Parathyroid adenoma (tissue), 2 donors: ENCODE data around the gene GRIK2.

ENCODE experiments used
- H2AFZ ChIP-seq: fragments of 300-600 bp; sonication (generic); one replicate; pipeline ENCODE4 v1.7.0; 2017; ENCODE audit warnings: antibody characterized with exemption, mild to moderate bottlenecking
- H3K27ac ChIP-seq: fragments of 300-600 bp; sonication (generic); one replicate; pipeline ENCODE4 v1.7.0; 2017
- H3K27me3 ChIP-seq: fragments of 300-600 bp; sonication (generic); one replicate; pipeline ENCODE4 v1.7.0; 2017; ENCODE audit warnings: low read length; ENCODE audit not compliant: control insufficient read depth, insufficient read depth
- H3K36me3 ChIP-seq: fragments of 300-600 bp; sonication (generic); one replicate; pipeline ENCODE4 v1.7.0; 2017; ENCODE audit warnings: low read length; ENCODE audit not compliant: control insufficient read depth, insufficient read depth
- H3K4me1 ChIP-seq: fragments of 300-600 bp; sonication (generic); one replicate; pipeline ENCODE4 v1.7.0; 2017; ENCODE audit warnings: control low read depth
- H3K4me2 ChIP-seq: fragments of 300-600 bp; sonication (generic); one replicate; pipeline ENCODE4 v1.7.0; 2017; ENCODE audit warnings: low read length
- H3K4me3 ChIP-seq: fragments of 300-600 bp; sonication (generic); one replicate; pipeline ENCODE4 v1.7.0; 2017; ENCODE audit warnings: low read depth, low read length
- H3K79me2 ChIP-seq: fragments of 300-600 bp; sonication (generic); one replicate; pipeline ENCODE4 v1.7.0; 2017; ENCODE audit warnings: control low read depth
- H3K9ac ChIP-seq: fragments of 300-600 bp; sonication (generic); one replicate; pipeline ENCODE4 v1.7.0; 2017; ENCODE audit warnings: mild to moderate bottlenecking
- H3K9me3 ChIP-seq: fragments of 300-600 bp; sonication (generic); one replicate; pipeline ENCODE4 v1.7.0; 2017; ENCODE audit warnings: low read length; ENCODE audit not compliant: control insufficient read depth
- TF ChIP-seq, protein P1 (sequence below): fragments of 300-600 bp; sonication (generic); IDR thresholded peaks from one replicate; pipeline ENCODE4 v1.7.0; 2017; ENCODE audit warnings: antibody characterized with exemption, mild to moderate bottlenecking
- donor health status: primary hyperparathyroidism.

GRIK2 gene

DNA sequence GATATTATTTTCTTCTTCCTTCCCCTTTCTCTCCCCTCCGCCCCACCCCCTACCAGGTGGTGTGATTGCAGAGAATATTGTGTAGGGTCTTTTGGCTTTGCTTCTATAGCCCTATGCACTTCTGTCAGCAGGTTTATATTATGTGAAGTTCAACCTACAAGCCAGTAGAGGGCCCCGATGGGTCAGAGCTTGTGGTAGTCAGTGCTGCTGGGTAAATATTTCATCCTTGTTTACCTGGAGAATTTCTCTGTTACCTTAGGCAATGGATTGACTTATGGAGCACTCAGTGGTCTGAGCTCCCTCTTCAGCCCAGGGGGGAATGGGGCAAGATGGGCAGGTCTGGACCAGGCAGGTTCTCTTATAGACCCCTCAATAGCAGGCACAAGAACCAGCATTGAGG is 720.9 kb downstream of the GRIK2 start:
- H3K36me3 ChIP-seq = no peaks in the 10 kb centered on the region
- H3K9ac ChIP-seq = no peak overlapping the region
- no peak overlapping the region for H3K27ac ChIP-seq
- no peaks in the 10 kb centered on the region for H3K27me3 ChIP-seq
- TF ChIP-seq, protein P1, sequence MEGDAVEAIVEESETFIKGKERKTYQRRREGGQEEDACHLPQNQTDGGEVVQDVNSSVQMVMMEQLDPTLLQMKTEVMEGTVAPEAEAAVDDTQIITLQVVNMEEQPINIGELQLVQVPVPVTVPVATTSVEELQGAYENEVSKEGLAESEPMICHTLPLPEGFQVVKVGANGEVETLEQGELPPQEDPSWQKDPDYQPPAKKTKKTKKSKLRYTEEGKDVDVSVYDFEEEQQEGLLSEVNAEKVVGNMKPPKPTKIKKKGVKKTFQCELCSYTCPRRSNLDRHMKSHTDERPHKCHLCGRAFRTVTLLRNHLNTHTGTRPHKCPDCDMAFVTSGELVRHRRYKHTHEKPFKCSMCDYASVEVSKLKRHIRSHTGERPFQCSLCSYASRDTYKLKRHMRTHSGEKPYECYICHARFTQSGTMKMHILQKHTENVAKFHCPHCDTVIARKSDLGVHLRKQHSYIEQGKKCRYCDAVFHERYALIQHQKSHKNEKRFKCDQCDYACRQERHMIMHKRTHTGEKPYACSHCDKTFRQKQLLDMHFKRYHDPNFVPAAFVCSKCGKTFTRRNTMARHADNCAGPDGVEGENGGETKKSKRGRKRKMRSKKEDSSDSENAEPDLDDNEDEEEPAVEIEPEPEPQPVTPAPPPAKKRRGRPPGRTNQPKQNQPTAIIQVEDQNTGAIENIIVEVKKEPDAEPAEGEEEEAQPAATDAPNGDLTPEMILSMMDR = no peak
- no peak overlapping the region for H3K4me3 ChIP-seq
- H2AFZ ChIP-seq = no peak overlapping the region
- H3K79me2 ChIP-seq = no peaks in the 10 kb centered on the region
- H3K9me3 ChIP-seq = no peaks in the 10 kb centered on the region
- H3K4me1 ChIP-seq = no peaks in the 10 kb centered on the region
- H3K4me2 ChIP-seq = no peak overlapping the region

DNA sequence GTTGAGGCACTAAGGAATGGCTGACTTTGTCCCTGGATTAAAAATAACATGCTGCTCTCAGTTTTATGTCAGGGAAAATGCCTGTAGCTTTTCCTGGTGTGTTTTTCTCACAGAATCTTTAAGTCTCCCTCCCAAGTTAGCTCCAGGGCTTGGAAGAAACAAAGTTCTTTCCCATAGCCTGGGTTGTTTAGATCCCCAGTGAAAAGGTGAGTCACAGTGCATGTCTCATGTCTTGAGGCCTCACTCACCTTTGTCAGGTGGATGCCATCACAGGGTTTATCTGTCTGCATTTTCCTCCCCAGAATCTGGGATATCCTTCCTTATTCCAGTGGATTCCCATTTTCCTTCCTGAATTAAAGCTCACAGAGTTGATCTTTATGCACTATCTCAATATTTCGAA is 722.4 kb downstream of the GRIK2 start:
- H3K4me1 ChIP-seq = no peaks in the 10 kb centered on the region
- no peaks in the 10 kb centered on the region for H3K27me3 ChIP-seq
- H3K9me3 ChIP-seq = no peaks in the 10 kb centered on the region
- no peak overlapping the region for H3K27ac ChIP-seq
- H3K9ac ChIP-seq = no peak overlapping the region
- H3K79me2 ChIP-seq = no peaks in the 10 kb centered on the region
- TF ChIP-seq, protein P1 = no peak
- no peak overlapping the region for H2AFZ ChIP-seq
- no peak overlapping the region for H3K4me2 ChIP-seq
- H3K4me3 ChIP-seq = no peak overlapping the region
- no peaks in the 10 kb centered on the region for H3K36me3 ChIP-seq

DNA sequence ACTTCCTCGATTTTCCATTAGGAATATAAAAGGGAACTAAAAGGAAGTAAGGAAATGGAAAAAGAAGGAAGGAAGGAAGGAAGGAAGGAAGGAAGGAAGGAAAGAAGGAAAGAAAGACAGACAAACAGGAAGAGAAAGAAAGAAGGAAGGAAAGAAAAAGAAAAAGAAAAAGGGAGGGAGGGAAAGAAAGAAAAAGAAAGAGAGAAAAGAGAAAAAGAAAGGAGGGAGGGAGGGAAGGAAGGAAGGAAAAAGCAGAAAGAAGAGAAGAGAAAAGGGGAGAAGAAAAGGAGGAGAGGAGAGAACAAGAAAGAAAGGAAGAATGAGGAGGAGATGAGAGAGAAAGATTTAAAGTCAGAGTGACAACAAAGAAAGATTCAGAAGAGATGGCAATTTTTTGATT is 724.5 kb downstream of the GRIK2 start:
- Histone ChIP-seq H3K9me3 (no peaks in the 10 kb centered on the region), H2AFZ (no peak overlapping the region), H3K79me2 (no peaks in the 10 kb centered on the region), H3K27ac (no peak overlapping the region), H3K27me3 (no peaks in the 10 kb centered on the region), H3K4me3 (no peak overlapping the region), H3K4me2 (no peak overlapping the region), H3K4me1 (no peaks in the 10 kb centered on the region), H3K9ac (no peak overlapping the region), H3K36me3 (no peaks in the 10 kb centered on the region)
- TF ChIP-seq, protein P1 = no peak
